Brain microvascular endothelial cell (primary cell): ENCODE results near the gene ZFAND3.
A peak's percentile ranks its signal among the peaks of the same experiment; 100 is the strongest.
"Not testable (repeated sequence)": the region's sequence is repeated elsewhere in the genome, so short reads cannot be mapped to it uniquely, and the experiment has no call there.

Experiments used
- DNase-seq: peaks from one replicate; pipeline ENCODE4 v3.0.0-alpha.2; 2020
- H3K27ac ChIP-seq: fragments of 250-450 bp; sonication (Bioruptor Pico); 2 replicates; pipeline ENCODE4 v1.5.1; 2020; ENCODE audit warnings: mild to moderate bottlenecking, moderate library complexity
- H3K27me3 ChIP-seq: fragments of 250-450 bp; sonication (Bioruptor Pico); replicated peaks from 2 replicates; pipeline ENCODE4 v1.5.1; 2020; ENCODE audit warnings: mild to moderate bottlenecking
- H3K36me3 ChIP-seq: fragments of 250-450 bp; sonication (Bioruptor Pico); replicated peaks from 2 replicates; pipeline ENCODE4 v1.5.1; 2020; ENCODE audit warnings: mild to moderate bottlenecking
- H3K4me3 ChIP-seq: 2 replicates; pipeline ENCODE4 v1.5.1; 2011; ENCODE audit warnings: low read depth, mild to moderate bottlenecking, control low read depth, low read length, moderate library complexity
- in situ Hi-C: cut with HindIII; loops from 2 replicates; pipeline ENCODE4 v1.10.0; 2017; ENCODE audit warnings: low sequenced_read_pairs, low pct_ligation_motif_present
- TF ChIP-seq, protein P1 (sequence below): IDR thresholded peaks from 2 replicates; pipeline ENCODE4 v1.5.1; 2011; ENCODE audit warnings: low read depth, mild to moderate bottlenecking, moderate library complexity, low read length, control low read depth, inconsistent platforms; ENCODE audit errors: missing control alignments

ZFAND3 gene

DNA sequence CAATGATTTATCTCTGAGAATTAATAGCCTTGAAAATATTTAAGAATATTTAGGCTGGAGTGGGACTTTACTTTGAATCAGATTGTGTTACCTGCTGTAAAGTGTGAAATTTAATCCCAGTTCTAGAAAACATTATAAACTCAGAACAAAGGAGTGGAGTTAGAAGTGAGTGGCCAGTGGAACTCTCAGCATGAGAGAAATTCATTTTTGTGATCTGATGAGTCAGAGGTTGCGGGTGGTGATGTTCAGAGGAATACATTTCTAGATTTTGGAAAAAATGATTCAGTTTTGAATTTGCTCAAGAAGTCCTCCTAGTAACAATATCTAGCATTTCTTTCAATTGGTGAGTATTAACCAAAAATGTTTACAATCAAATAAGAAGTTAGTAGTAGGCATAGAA, 167.5 kb downstream of the ZFAND3 start:
- Histone ChIP-seq H3K4me3 (no peak overlapping the region), H3K36me3 (no peaks in the 10 kb centered on the region), H3K27ac (peak overlapping the region; percentile 71), H3K27me3 (no peaks in the 10 kb centered on the region)
- TF ChIP-seq, protein P1, sequence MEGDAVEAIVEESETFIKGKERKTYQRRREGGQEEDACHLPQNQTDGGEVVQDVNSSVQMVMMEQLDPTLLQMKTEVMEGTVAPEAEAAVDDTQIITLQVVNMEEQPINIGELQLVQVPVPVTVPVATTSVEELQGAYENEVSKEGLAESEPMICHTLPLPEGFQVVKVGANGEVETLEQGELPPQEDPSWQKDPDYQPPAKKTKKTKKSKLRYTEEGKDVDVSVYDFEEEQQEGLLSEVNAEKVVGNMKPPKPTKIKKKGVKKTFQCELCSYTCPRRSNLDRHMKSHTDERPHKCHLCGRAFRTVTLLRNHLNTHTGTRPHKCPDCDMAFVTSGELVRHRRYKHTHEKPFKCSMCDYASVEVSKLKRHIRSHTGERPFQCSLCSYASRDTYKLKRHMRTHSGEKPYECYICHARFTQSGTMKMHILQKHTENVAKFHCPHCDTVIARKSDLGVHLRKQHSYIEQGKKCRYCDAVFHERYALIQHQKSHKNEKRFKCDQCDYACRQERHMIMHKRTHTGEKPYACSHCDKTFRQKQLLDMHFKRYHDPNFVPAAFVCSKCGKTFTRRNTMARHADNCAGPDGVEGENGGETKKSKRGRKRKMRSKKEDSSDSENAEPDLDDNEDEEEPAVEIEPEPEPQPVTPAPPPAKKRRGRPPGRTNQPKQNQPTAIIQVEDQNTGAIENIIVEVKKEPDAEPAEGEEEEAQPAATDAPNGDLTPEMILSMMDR: no peak
- in situ Hi-C loops: no loop called here
- DNase-seq: peak; percentile 70

DNA sequence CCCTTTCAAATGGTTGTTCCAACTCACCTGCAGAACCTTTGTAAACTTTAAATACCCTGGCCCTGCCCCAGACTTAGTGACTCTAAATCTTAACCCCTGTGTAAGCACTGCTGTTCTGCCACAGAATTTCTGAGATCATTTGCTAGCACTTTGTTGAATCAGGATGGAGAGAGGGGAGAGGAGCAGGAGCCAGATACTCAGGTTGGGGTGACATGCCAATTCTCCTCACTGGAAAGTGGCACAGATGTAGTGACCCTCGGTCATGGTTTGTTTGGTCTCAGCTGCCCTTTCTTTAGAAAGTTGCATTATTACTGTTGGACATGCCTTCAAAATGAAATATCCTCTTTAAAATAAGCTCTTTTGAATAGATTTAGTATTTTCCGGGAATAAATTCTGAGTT, 168.0 kb downstream of the ZFAND3 start:
- DNase-seq: no peak
- TF ChIP-seq, protein P1: no peak
- in situ Hi-C loops: no loop called here
- Histone ChIP-seq H3K4me3 (no peak overlapping the region), H3K27me3 (no peaks in the 10 kb centered on the region), H3K27ac (peak overlapping the region; percentile 71), H3K36me3 (no peaks in the 10 kb centered on the region)

DNA sequence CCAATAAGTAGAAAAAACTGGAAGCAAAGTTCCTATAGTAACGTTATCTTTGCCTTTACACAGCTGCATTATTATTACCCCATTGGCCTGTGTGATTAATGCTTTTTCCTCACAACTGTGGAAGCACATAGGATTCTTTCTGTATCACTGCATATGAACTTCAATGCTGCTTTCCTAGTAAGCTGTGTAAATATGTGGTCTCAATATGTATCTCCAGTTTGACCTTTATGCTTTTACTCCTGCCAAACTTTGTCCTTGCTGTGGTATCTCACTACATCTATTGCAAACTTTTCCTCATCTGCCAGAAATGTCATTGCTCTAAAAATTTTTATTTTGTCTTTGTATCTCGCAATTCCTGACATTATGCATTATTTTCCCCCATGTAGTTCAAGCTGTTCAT, 168.6 kb downstream of the ZFAND3 start:
- peak; percentile 63 for DNase-seq
- TF ChIP-seq, protein P1: no peak
- Histone ChIP-seq H3K27ac (peak overlapping the region; percentile 71), H3K36me3 (no peaks in the 10 kb centered on the region), H3K27me3 (no peaks in the 10 kb centered on the region), H3K4me3 (no peak overlapping the region)
- in situ Hi-C loops: no loop called here

DNA sequence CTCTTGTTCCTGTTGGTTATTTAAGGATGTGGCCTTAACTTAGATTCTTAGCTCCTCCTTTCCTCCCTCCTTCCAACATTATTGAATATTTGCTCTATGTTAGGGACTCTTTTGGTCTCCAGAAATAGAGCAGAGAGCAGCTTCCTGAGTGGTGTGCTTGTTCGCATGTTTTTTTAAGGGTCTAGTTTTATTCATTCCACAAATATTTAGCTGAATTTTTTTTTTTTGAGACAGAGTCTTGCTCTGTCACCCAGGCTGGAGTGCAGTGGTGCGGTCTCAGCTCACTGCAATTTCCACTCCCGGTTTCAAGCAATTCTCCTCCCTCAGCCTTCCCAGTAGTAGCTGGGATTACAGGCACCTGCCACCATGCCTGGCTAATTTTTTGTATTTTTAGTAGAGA, 169.2 kb downstream of the ZFAND3 start:
- TF ChIP-seq, protein P1: no peak
- no peaks in the 10 kb centered on the region for H3K36me3 ChIP-seq
- peak overlapping the region; percentile 71 for H3K27ac ChIP-seq
- no peak for DNase-seq
- in situ Hi-C loops: no loop called here
- H3K27me3 ChIP-seq: no peaks in the 10 kb centered on the region
- H3K4me3 ChIP-seq: no peak overlapping the region

DNA sequence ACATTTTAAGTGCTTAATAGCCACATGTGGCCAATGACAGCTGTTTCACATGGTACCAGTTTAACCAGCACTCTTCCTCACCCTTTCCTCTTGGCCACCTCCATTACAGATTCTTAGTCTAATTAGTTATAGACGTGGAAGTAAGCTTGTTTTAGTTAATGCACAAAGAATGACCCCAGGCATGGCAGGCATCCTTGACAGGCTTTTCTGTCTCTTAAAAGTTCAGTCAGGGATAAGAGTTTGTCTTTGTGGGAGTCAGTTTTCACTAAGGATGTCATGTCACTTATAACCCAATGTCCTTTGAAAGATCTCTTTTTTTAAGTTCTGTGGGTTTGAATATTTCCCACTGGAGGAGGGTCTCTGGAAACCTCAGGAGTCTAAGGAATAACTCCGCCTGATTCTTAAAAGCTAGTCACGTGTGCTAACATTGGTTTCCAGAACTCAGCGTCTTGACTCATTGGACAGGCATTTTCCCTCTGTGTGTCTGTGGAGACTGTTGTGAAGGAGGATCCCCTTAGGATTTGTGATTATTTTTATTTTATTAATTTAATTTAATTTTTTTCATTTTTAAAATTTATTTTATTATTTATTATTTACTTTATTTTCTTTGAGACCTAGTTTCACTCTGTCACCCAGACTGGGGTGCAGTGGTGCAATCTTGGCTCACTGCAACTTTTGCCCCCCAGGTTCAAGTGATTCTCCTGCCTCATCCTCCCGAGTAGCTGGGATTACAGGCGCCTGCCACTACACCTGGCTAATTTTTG, 171.4 kb downstream of the ZFAND3 start:
- no peak overlapping the region for H3K4me3 ChIP-seq
- TF ChIP-seq, protein P1: no peak
- H3K36me3 ChIP-seq: no peaks in the 10 kb centered on the region
- peak; percentile 87 for DNase-seq
- H3K27ac ChIP-seq: peak overlapping the region; percentile 61
- in situ Hi-C loops: no loop called here
- no peaks in the 10 kb centered on the region for H3K27me3 ChIP-seq

DNA sequence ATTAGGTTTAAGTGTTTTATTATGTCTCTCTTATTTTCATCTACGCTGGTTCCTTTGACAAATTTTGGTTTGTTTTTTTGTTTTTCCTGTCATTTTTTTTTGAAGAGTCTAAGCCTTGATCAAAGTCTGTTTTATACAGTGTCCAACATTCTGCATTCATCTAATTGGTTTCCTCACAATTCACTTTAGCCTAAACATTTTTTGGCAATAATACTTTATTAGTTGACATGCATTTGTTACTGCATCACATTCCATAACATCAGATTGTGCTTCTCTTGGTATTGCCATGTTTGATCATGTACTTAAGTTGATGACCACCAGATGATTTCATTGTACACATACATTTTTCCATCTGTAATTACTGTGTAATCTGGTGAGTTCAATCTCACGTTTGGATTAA, 173.2 kb downstream of the ZFAND3 start:
- no peak overlapping the region for H3K27ac ChIP-seq
- H3K27me3 ChIP-seq: no peaks in the 10 kb centered on the region
- DNase-seq: no peak
- TF ChIP-seq, protein P1: no peak
- in situ Hi-C loops: no loop called here
- no peaks in the 10 kb centered on the region for H3K36me3 ChIP-seq
- H3K4me3 ChIP-seq: no peak overlapping the region

DNA sequence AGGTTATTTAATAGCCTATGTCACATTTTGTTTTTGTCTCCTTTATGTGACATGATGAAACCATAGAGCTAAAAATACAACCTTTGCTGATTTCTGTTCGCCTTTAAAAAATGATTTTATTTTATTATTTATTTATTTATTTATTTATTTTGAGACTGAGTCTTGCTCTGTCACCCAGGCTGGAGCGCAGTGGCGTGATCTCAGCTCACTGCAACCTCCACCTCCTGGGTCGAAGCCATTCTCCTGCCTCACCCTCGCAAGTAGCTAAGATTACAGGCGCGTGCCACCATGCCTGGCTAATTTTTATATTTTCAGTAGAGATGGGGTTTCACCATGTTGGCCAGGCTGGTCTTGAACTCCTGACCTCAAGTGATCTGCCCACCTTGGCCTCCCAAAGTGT, 173.7 kb downstream of the ZFAND3 start:
- H3K27me3 ChIP-seq, H3K27ac ChIP-seq, H3K36me3 ChIP-seq, DNase-seq, in situ Hi-C loops, H3K4me3 ChIP-seq: not testable (repeated sequence)
